ENCODE results near the gene CHIA.
"Not testable (repeated sequence)": the region's sequence is repeated elsewhere in the genome, so short reads cannot be mapped to it uniquely, and the experiment has no call there.

The CHIA gene

GRCh38 chr1:111286912-111287311 lies 3.7 kb upstream of the CHIA start:
- no peak for DNase-seq

- DNase-seq = no peak
These were observed 1.3 kb upstream of the CHIA start for GRCh38 chr1:111289371-111289770.

GRCh38 chr1:111290104-111290503 lies 547 bp upstream of the CHIA start:
- no peak for DNase-seq

GRCh38 chr1:111294390-111294789 lies 3.7 kb downstream of the CHIA start:
- DNase-seq = no peak

- no peak for DNase-seq
These were observed 11.7 kb downstream of the CHIA start for GRCh38 chr1:111302374-111302773.

GRCh38 chr1:111309690-111310089 lies 19.0 kb downstream of the CHIA start:
- DNase-seq = no peak

GRCh38 chr1:111318523-111318922 lies 27.9 kb downstream of the CHIA start:
- no peak for DNase-seq

GRCh38 chr1:111320066-111320879 lies 29.6 kb downstream of the CHIA start:
- DNase-seq = no peak

GRCh38 chr1:111323231-111323630 lies 32.6 kb downstream of the CHIA start:
- DNase-seq = no peak

GRCh38 chr1:111332190-111332589 lies 41.5 kb downstream of the CHIA start:
- DNase-seq = no peak

- no peak for DNase-seq
These were observed 43.5 kb downstream of the CHIA start for GRCh38 chr1:111334169-111334568.

GRCh38 chr1:111335214-111335877 lies 44.7 kb downstream of the CHIA start:
- not testable (repeated sequence) for DNase-seq

GRCh38 chr1:111338849-111339248 lies 48.2 kb downstream of the CHIA start:
- not testable (repeated sequence) for DNase-seq

GRCh38 chr1:111346089-111346885 lies 55.6 kb downstream of the CHIA start:
- DNase-seq = peak; percentile 47

GRCh38 chr1:111347026-111347425 lies 56.4 kb downstream of the CHIA start:
- no peak for DNase-seq

GRCh38 chr1:111351700-111352099 lies 61.0 kb downstream of the CHIA start:
- DNase-seq = no peak

- DNase-seq = no peak
These were observed 63.9 kb downstream of the CHIA start for GRCh38 chr1:111354584-111354983.

GRCh38 chr1:111358964-111359363 lies 68.3 kb downstream of the CHIA start:
- DNase-seq = no peak

GRCh38 chr1:111359376-111359775 lies 68.7 kb downstream of the CHIA start:
- no peak for DNase-seq

GRCh38 chr1:111360257-111360656 lies 69.6 kb downstream of the CHIA start:
- not testable (repeated sequence) for DNase-seq

GRCh38 chr1:111361761-111362160 lies 71.1 kb downstream of the CHIA start:
- DNase-seq = no peak

GRCh38 chr1:111364690-111365089 lies 74.0 kb downstream of the CHIA start:
- DNase-seq = no peak

GRCh38 chr1:111366256-111366655 lies 75.6 kb downstream of the CHIA start:
- no peak for DNase-seq

- DNase-seq = no peak
These were observed 78.5 kb downstream of the CHIA start for GRCh38 chr1:111369177-111369576.

Measured in NCI-H1417 treated with DMSO at 0.1 percent for 48 hours (cell line).